ENCODE results near the gene TPD52L1. TPM values are rescaled to one million over a fixed set of nuclear protein-coding genes. Genes with fewer than 3 reads are reported as not detected.

The TPD52L1 gene
- total RNA-seq, 1 donor from 2014 or later = not detected

DNA sequence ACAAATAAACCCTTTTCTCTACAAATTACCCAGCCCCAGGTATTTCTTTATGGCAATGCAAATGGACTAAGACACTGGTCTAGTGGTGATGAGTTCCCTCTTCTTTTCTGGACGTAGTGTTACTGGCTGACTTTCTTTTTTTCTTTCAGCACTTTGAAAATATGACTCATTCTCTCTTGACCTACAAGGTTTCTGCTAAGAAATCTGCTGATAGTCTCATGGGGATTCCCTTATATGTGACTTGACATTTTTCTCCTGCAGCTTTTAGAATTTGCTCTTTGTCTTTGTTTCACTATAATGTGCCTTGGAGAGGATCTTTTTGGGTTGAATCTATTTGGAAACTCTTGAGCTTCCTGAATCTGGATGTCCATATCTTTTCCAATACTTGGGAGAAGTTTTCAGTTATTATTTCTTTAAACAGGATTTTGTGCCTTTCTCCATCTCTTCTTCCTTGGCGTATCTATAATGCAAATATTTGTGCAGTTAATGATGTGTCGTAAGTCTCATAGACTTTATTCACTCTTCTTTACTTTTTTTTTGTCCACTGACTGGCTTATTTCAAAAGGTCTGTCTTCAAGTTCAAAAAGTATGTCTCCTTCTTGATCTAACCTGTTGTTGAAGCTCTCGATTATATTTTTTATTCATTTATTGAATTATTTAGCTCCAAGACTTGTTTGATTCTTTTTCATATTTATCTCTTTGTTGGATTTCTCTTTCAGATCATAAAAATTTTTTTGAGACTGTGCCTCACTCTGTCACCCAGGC is 42.2 kb upstream of the TPD52L1 start:
- Mint-ChIP-seq H3K27me3 (ENCODE audit: unreplicated experiment) (peaks cover 4% of the 10 kb centered on the region), H3K36me3 (ENCODE audit: unreplicated experiment) (peaks cover 33% of the 10 kb centered on the region), H3K9me3 (ENCODE audit: unreplicated experiment) (peaks cover 13% of the 10 kb centered on the region), H3K27ac (ENCODE audit: unreplicated experiment) (no peak overlapping the region), H3K4me3 (ENCODE audit: unreplicated experiment) (no peak overlapping the region), H3K4me1 (ENCODE audit: low read depth, unreplicated experiment) (no peaks in the 10 kb centered on the region)
- TF ChIP-seq, protein P1, sequence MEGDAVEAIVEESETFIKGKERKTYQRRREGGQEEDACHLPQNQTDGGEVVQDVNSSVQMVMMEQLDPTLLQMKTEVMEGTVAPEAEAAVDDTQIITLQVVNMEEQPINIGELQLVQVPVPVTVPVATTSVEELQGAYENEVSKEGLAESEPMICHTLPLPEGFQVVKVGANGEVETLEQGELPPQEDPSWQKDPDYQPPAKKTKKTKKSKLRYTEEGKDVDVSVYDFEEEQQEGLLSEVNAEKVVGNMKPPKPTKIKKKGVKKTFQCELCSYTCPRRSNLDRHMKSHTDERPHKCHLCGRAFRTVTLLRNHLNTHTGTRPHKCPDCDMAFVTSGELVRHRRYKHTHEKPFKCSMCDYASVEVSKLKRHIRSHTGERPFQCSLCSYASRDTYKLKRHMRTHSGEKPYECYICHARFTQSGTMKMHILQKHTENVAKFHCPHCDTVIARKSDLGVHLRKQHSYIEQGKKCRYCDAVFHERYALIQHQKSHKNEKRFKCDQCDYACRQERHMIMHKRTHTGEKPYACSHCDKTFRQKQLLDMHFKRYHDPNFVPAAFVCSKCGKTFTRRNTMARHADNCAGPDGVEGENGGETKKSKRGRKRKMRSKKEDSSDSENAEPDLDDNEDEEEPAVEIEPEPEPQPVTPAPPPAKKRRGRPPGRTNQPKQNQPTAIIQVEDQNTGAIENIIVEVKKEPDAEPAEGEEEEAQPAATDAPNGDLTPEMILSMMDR (IDR thresholded peaks at IDR 0.05; ENCODE audit: partially characterized antibody, unreplicated experiment) = no peak
- DNase-seq = no peak

DNA sequence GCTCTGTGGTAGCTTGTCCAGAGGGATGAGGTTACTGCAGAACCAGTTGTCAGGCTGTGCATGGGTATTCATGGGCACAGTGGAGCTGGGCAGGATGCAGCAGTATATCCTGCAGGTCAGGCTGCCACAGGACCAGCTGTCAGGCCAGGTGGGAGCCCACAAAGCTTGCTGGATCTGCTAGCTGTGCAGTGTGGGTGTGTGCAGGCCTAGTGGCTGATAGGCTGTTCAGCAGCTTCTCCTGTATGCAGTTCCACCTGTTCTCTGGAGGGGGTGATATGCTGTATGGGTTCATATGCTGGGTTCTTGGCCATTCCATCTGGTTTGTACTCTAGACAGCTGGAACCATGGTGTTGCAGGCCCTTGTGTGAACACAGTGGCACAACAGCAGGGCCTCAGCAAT is 40.6 kb upstream of the TPD52L1 start:
- Mint-ChIP-seq H3K36me3 (ENCODE audit: unreplicated experiment) (peaks cover 33% of the 10 kb centered on the region), H3K27ac (ENCODE audit: unreplicated experiment) (no peak overlapping the region), H3K4me1 (ENCODE audit: low read depth, unreplicated experiment) (no peaks in the 10 kb centered on the region), H3K9me3 (ENCODE audit: unreplicated experiment) (peaks cover 13% of the 10 kb centered on the region), H3K27me3 (ENCODE audit: unreplicated experiment) (peaks cover 4% of the 10 kb centered on the region), H3K4me3 (ENCODE audit: unreplicated experiment) (no peak overlapping the region)
- TF ChIP-seq, protein P1 (IDR thresholded peaks at IDR 0.05; ENCODE audit: partially characterized antibody, unreplicated experiment) = no peak
- DNase-seq = no peak

DNA sequence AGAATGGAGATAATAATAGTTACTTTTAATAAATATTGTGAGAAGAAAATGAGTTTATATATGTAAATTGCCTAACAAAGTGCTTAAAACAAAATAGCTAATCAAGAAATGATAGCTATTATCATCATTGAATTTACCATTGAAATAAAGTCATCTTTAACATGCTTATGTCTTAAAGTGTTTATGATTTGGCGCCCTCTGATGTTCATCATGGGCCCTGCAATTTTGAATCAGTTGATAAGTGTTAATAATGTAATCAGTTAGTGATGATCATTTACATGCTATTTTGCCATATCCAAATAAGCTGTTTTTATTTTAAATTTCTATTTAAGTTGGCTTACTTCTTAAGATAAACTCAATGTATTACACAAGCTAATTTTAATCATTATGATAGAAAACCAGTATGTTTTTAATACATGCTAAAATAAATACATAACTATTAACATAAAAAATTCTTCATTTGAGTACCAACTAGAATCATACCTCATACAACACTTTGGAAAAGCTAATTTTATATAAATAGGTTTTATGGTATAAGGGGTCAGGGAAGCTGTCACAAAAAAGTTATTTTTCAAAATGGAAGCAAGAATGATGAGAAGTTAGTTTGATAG is 39.2 kb upstream of the TPD52L1 start:
- H3K27ac Mint-ChIP-seq (ENCODE audit: unreplicated experiment) = no peak overlapping the region
- H3K9me3 Mint-ChIP-seq (ENCODE audit: unreplicated experiment) = peaks cover 12% of the 10 kb centered on the region
- no peaks in the 10 kb centered on the region for H3K4me1 Mint-ChIP-seq (ENCODE audit: low read depth, unreplicated experiment)
- H3K4me3 Mint-ChIP-seq (ENCODE audit: unreplicated experiment) = no peak overlapping the region
- H3K36me3 Mint-ChIP-seq (ENCODE audit: unreplicated experiment) = peaks cover 30% of the 10 kb centered on the region
- TF ChIP-seq, protein P1 (IDR thresholded peaks at IDR 0.05; ENCODE audit: partially characterized antibody, unreplicated experiment) = peak; percentile 83
- DNase-seq = peak; percentile 57
- H3K27me3 Mint-ChIP-seq (ENCODE audit: unreplicated experiment) = peaks cover 4% of the 10 kb centered on the region

DNA sequence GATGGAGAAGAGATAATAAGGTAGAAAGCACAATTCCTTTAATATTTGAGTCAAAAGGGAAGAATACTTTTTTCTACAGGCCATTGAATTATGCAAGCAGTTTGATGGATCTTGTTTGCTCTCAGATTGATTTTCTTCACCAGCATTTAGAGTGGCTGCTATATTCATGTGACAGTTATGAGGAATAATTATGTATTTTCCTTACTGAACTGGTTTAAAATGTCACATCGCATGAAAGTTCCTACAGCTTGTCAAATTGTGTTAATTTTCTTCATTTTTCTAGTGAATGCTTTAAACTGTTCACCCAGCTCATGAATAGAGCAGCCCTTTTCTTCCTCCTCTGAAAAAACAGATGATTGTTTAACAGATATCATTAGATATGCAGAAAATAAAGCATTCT is 37.4 kb upstream of the TPD52L1 start:
- TF ChIP-seq, protein P1 (IDR thresholded peaks at IDR 0.05; ENCODE audit: partially characterized antibody, unreplicated experiment) = no peak
- peaks cover 4% of the 10 kb centered on the region for H3K27me3 Mint-ChIP-seq (ENCODE audit: unreplicated experiment)
- no peak for DNase-seq
- H3K27ac Mint-ChIP-seq (ENCODE audit: unreplicated experiment) = no peak overlapping the region
- H3K9me3 Mint-ChIP-seq (ENCODE audit: unreplicated experiment) = peaks cover 6% of the 10 kb centered on the region
- H3K4me1 Mint-ChIP-seq (ENCODE audit: low read depth, unreplicated experiment) = no peaks in the 10 kb centered on the region
- H3K4me3 Mint-ChIP-seq (ENCODE audit: unreplicated experiment) = no peak overlapping the region
- H3K36me3 Mint-ChIP-seq (ENCODE audit: unreplicated experiment) = peaks cover 12% of the 10 kb centered on the region

DNA sequence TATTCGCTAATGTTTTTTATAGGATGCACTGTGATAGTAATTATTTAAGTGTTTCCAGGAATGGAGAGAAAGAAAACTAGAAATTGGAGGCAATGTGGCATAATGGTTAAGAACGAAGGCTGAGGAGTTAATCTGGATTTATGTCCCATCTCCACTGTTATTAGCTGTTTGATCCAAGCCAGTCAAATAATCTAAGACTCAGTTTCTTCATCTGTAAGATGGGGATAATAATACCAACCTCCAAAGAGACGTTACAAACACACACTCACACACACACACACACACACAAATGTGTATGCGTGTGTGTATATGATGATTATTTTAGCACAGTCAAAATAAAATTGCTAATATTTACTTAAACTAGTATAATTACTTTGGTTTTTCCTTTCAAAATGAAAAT is 36.9 kb upstream of the TPD52L1 start:
- Mint-ChIP-seq H3K27ac (ENCODE audit: unreplicated experiment) (no peak overlapping the region), H3K4me3 (ENCODE audit: unreplicated experiment) (no peak overlapping the region), H3K27me3 (ENCODE audit: unreplicated experiment) (peaks cover 4% of the 10 kb centered on the region), H3K36me3 (ENCODE audit: unreplicated experiment) (peaks cover 7% of the 10 kb centered on the region), H3K9me3 (ENCODE audit: unreplicated experiment) (peaks cover 2% of the 10 kb centered on the region), H3K4me1 (ENCODE audit: low read depth, unreplicated experiment) (no peaks in the 10 kb centered on the region)
- TF ChIP-seq, protein P1 (IDR thresholded peaks at IDR 0.05; ENCODE audit: partially characterized antibody, unreplicated experiment) = no peak
- DNase-seq = no peak
